HG03108 (cell line): Measurements from ENCODE around the gene CIITA.

ENCODE experiments used
- ATAC-seq: cut with Tn5 transposase; IDR thresholded peaks from one replicate; pipeline ENCODE4 v1.9.1; 2021; ENCODE audit warnings: moderate library complexity; ENCODE audit not compliant: unreplicated experiment

CIITA gene

GRCh38 chr16:10976634-10977033 lies 99.6 kb downstream of the CIITA start:
- no peak for ATAC-seq

- ATAC-seq = no peak
Observed at GRCh38 chr16:10978124-10978523, 101.1 kb downstream of the CIITA start.

- no peak for ATAC-seq
Observed at GRCh38 chr16:10978871-10979446, 102.0 kb downstream of the CIITA start.

GRCh38 chr16:10979717-10980601 lies 103.0 kb downstream of the CIITA start:
- no peak for ATAC-seq

GRCh38 chr16:10980813-10981212 lies 103.8 kb downstream of the CIITA start:
- no peak for ATAC-seq

GRCh38 chr16:10981697-10982216 lies 104.8 kb downstream of the CIITA start:
- ATAC-seq = peak; percentile 67

GRCh38 chr16:10982465-10983150 lies 105.6 kb downstream of the CIITA start:
- ATAC-seq = no peak

GRCh38 chr16:10983159-10983558 lies 106.2 kb downstream of the CIITA start:
- ATAC-seq = no peak

GRCh38 chr16:10984509-10984908 lies 107.5 kb downstream of the CIITA start:
- ATAC-seq = no peak
